HEK293T (cell line): Measurements from ENCODE around the gene IGSF21.

Experiments used
- CTCF ChIA-PET: fragments of 350-600 bp; formaldehyde crosslinking; extraction: SDS; loops from one replicate; lab custom pipeline; 2021; ENCODE audit warnings: antibody characterized with exemption, inconsistent platforms; lab: Yijun Ruan, JAX
- POLR2A ChIA-PET: fragments of 350-600 bp; formaldehyde crosslinking; extraction: SDS; loops from one replicate; lab custom pipeline; 2020; ENCODE audit warnings: antibody characterized with exemption, inconsistent platforms; lab: Yijun Ruan, JAX
- DNase-seq: peaks from one replicate; pipeline ENCODE4 v3.0.0; 2012; ENCODE audit warnings: mixed read lengths; ENCODE audit errors: extremely low spot score
- ARNT ChIP-seq: fragments of 450-650 bp; IDR thresholded peaks from 2 replicates; pipeline ENCODE4 v1.6.1; 2017; ENCODE audit warnings: mild to moderate bottlenecking
- BHLHE40 ChIP-seq: fragments of 450-650 bp; IDR thresholded peaks from 2 replicates; pipeline ENCODE4 v1.6.1; 2016; ENCODE audit warnings: mild to moderate bottlenecking, moderate library complexity, borderline replicate concordance
- CTBP1 ChIP-seq: fragments of 450-650 bp; IDR thresholded peaks from 2 replicates; pipeline ENCODE4 v1.6.1; 2016; ENCODE audit warnings: borderline replicate concordance
- ELF4 ChIP-seq: fragments of 450-650 bp; IDR thresholded peaks from 2 replicates; pipeline ENCODE4 v1.6.1; 2017; ENCODE audit warnings: antibody characterized with exemption
- FOXA1 ChIP-seq: fragments of 450-650 bp; IDR thresholded peaks from 2 replicates; pipeline ENCODE4 v1.6.1; 2016; ENCODE audit warnings: mild to moderate bottlenecking
- FOXK2 ChIP-seq: fragments of 450-650 bp; IDR thresholded peaks from 2 replicates; pipeline ENCODE4 v1.6.1; 2016; ENCODE audit warnings: mild to moderate bottlenecking
- FOXM1 ChIP-seq: fragments of 450-650 bp; IDR thresholded peaks from 2 replicates; pipeline ENCODE4 v1.6.1; 2017; ENCODE audit warnings: mild to moderate bottlenecking, borderline replicate concordance
- HDGF ChIP-seq: fragments of 450-650 bp; IDR thresholded peaks from 2 replicates; pipeline ENCODE4 v1.6.1; 2017; ENCODE audit warnings: antibody characterized with exemption, borderline replicate concordance
- L3MBTL2 ChIP-seq: fragments of 450-650 bp; conservative IDR thresholded peaks from 2 replicates; pipeline ENCODE4 v1.6.1; 2016; ENCODE audit warnings: mild to moderate bottlenecking
- LEF1 ChIP-seq: fragments of 450-650 bp; IDR thresholded peaks from 2 replicates; pipeline ENCODE4 v1.6.1; 2017; ENCODE audit warnings: mild to moderate bottlenecking, borderline replicate concordance
- NFRKB ChIP-seq: fragments of 450-650 bp; IDR thresholded peaks from 2 replicates; pipeline ENCODE4 v1.6.1; 2016; ENCODE audit warnings: mild to moderate bottlenecking, moderate library complexity
- SP1 ChIP-seq: fragments of 450-650 bp; IDR thresholded peaks from 2 replicates; pipeline ENCODE4 v1.6.1; 2017
- SUZ12 ChIP-seq: fragments of 450-650 bp; IDR thresholded peaks from 2 replicates; pipeline ENCODE4 v1.6.1; 2016; ENCODE audit warnings: mild to moderate bottlenecking
- TARDBP ChIP-seq: fragments of 450-650 bp; IDR thresholded peaks from 2 replicates; pipeline ENCODE4 v1.6.1; 2016
- ZNF384 ChIP-seq: fragments of 450-650 bp; IDR thresholded peaks from 2 replicates; pipeline ENCODE4 v1.6.1; 2016
- TF ChIP-seq, protein P1 (sequence below): fragments of 450-650 bp; IDR thresholded peaks from 2 replicates; pipeline ENCODE4 v1.6.1; 2016

The IGSF21 gene

DNA sequence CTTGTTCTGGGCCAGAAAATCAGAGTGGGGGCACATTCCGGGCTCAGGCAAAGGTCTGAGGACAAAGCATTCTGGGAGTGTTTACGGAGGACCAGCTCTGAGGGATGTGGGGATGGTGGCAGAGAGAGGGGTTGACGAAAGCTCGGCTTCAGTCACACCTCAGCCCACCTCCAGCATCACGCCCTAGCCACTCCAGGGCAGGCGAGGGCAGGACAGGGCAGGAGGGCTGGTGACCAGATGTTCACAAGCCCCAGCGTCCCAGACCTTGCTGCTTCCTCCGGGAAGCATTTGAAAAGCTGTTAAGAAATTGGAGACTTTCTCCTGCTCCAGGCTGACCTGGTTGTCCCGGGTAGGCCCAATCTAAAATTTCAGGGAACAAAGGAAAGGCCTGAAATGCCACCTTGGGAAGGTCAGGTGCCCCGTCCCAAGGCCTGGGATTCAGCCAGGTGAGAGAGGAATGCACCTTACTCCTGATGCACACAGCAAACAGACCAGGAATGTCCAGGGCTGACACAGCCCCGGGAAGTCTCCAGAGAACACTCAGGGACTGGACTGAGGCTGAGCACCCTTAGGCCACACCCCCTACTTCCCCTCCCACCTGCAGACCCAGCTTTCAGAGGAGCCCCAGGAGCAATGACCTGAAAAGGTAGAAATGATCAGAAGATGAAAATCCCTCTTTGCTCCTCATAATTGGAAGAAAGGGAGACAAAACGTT, 301.2 kb downstream of the IGSF21 start:
- CTCF ChIA-PET = no interaction called here
- no peak for DNase-seq
- TF ChIP-seq SP1 (no peak), ARNT (no peak), NFRKB (no peak), LEF1 (no peak), TARDBP (no peak), L3MBTL2 (no peak), FOXM1 (no peak), FOXA1 (no peak), HDGF (no peak), SUZ12 (no peak), FOXK2 (no peak), BHLHE40 (no peak)
- TF ChIP-seq, protein P1, sequence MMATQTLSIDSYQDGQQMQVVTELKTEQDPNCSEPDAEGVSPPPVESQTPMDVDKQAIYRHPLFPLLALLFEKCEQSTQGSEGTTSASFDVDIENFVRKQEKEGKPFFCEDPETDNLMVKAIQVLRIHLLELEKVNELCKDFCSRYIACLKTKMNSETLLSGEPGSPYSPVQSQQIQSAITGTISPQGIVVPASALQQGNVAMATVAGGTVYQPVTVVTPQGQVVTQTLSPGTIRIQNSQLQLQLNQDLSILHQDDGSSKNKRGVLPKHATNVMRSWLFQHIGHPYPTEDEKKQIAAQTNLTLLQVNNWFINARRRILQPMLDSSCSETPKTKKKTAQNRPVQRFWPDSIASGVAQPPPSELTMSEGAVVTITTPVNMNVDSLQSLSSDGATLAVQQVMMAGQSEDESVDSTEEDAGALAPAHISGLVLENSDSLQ = no peak
- POLR2A ChIA-PET = no interaction called here

DNA sequence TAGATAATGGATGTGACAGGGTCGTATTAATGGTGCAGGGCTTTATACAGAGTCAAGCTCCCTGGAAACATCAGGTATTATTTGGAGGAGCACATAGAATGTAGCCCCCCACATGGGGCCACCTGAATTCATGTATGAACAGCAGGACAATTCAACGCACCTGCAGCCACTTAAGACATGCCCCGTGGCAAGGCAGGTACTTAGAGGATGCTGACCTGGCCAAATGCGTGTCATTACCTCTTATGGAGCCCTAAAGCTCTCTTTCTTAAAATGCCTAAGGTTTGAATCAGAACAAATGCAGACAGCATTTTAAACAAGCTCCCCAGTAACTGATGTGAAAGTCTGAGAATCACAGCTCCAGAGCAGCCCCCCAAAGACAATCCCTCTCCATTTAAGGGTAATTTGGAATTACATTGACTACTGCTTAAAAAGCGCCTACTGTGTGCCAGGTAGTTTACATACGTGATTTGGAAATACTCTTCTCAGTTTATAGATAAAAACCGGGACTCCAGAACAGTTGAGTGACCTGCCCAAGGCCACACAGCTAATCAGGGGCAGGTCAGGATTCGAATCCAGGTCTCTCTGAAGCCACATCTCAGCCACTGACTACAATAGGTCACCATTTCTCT, 302.1 kb downstream of the IGSF21 start:
- ChIA-PET CTCF (no interaction called here), POLR2A (no interaction called here)
- no peak for DNase-seq
- TF ChIP-seq, protein P1 = no peak
- no peak for TF ChIP-seq FOXA1
- no peak for TF ChIP-seq SP1
- TF ChIP-seq FOXK2 = no peak
- TF ChIP-seq HDGF = no peak
- no peak for TF ChIP-seq ELF4
- TF ChIP-seq ARNT = no peak
- no peak for TF ChIP-seq NFRKB
- no peak for TF ChIP-seq SUZ12

GRCh38 chr1:18410407-18410806, 302.8 kb downstream of the IGSF21 start:
- ChIA-PET POLR2A (no interaction called here), CTCF (no interaction called here)
- TF ChIP-seq SUZ12 (no peak), FOXK2 (no peak), ZNF384 (no peak), CTBP1 (no peak), SP1 (no peak)
- no peak for DNase-seq

DNA sequence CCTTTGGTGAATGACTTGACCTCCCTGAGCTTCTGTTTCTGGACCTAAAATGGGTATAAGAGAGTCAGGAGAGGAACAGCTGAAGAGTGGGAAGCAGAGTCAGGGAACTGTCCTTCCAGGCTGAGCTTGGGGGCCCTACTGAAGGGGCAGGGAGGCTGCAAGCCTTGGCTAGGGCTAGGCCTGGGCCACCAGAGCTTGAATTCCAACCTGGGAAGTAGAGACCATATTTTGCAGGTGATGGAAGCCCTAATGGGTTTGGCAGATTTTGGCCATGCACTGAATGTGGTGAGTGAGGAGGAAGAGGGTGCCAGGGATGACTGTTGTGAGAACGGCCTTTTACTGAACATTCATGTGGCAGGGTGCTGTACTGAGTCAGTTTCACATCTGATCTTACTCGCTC, 303.7 kb downstream of the IGSF21 start:
- no peak for DNase-seq
- TF ChIP-seq FOXA1 = no peak
- ChIA-PET POLR2A (no interaction called here), CTCF (no interaction called here)

GRCh38 chr1:18411820-18412641, 304.4 kb downstream of the IGSF21 start:
- ChIA-PET CTCF (no interaction called here), POLR2A (no interaction called here)
- DNase-seq = no peak
- TF ChIP-seq FOXM1 (no peak), NFRKB (no peak), ELF4 (no peak), TARDBP (no peak), ARNT (no peak), FOXA1 (no peak), L3MBTL2 (no peak), ZNF384 (no peak), SP1 (no peak), CTBP1 (no peak), FOXK2 (no peak), SUZ12 (no peak), HDGF (no peak), LEF1 (no peak), BHLHE40 (no peak)
- TF ChIP-seq, protein P1 = no peak

DNA sequence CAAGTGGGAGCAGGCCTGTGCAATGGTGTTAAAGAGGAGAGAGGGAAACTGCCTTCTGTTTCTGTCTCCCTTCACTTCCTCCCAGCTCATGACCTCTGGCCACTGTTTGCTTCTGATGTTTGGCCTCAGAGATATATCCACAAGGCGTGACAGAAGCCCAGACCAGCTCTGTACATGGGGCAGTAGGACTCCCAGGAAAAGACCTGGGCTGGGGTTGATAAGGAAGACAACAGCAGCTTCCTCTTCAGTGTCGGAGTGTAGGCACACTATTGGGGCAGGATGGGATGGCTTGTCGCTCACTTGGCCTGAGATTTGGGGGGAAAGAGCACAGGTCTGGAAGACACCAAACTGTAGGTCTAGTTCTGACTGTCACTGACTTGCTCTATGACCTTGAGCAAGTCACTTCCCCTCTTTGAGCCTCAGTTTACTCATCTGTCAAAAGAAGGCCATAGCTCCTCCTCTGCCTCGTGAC, 305.3 kb downstream of the IGSF21 start:
- no peak for DNase-seq
- ChIA-PET POLR2A (no interaction called here), CTCF (no interaction called here)
- no peak for TF ChIP-seq ELF4
- TF ChIP-seq, protein P1 = no peak
- TF ChIP-seq FOXM1 = no peak
- no peak for TF ChIP-seq LEF1
- no peak for TF ChIP-seq SP1
